Lung (tissue), 12 donors: ENCODE measurements around the gene PHB1. TPM values are rescaled to one million over a fixed set of nuclear protein-coding genes. Genes with fewer than 3 reads are reported as not detected.

ENCODE experiments used
- ATAC-seq: fragments of 200-7000 bp; cut with Tn5 transposase; one replicate; pipeline ENCODE4 v1.9.1; 2020; ENCODE audit warnings: moderate number of reproducible peaks; ENCODE audit not compliant: insufficient read depth, low FRiP score
- DNase-seq, 3 donors: peaks; one replicate each; pipeline ENCODE4 v3.0.0-alpha.2; 2013 to 2017
- H3K27ac ChIP-seq, 2 donors: one replicate each; pipeline ENCODE4 v1.5.1; 2013; ENCODE audit warnings: mild to moderate bottlenecking in 2 of 2, moderate library complexity in 2 of 2, control low read depth in 1 of 2, inconsistent platforms in 1 of 2, low read depth in 1 of 2, low read length in 1 of 2
- H3K27me3 ChIP-seq, 3 donors: one replicate each; pipeline ENCODE4 v1.5.1; 2013; ENCODE audit warnings: low read length in 2 of 3; ENCODE audit not compliant: control insufficient read depth in 3 of 3, insufficient read depth in 3 of 3
- H3K36me3 ChIP-seq, 4 donors: one replicate each; pipeline ENCODE4 v1.5.1; 2013; ENCODE audit warnings: low read length in 4 of 4, mild to moderate bottlenecking in 1 of 4, moderate library complexity in 1 of 4; ENCODE audit not compliant: control insufficient read depth in 4 of 4, insufficient read depth in 4 of 4
- H3K4me1 ChIP-seq, 5 donors: one replicate each; pipeline ENCODE4 v1.5.1; 2013; ENCODE audit warnings: low read length in 5 of 5, mild to moderate bottlenecking in 2 of 5, moderate library complexity in 1 of 5; ENCODE audit not compliant: control insufficient read depth in 5 of 5, insufficient read depth in 5 of 5
- H3K4me3 ChIP-seq: one replicate; pipeline ENCODE4 v1.5.1; 2013; ENCODE audit warnings: mild to moderate bottlenecking, control low read depth, moderate library complexity
- H3K9ac ChIP-seq, 2 donors: one replicate each; pipeline ENCODE4 v1.5.1; 2013; ENCODE audit warnings: low read length in 2 of 2, control low read depth in 1 of 2; ENCODE audit not compliant: insufficient read depth in 1 of 2
- H3K9me3 ChIP-seq, 4 donors: one replicate each; pipeline ENCODE4 v1.5.1; 2013; ENCODE audit warnings: low read length in 3 of 4, mild to moderate bottlenecking in 1 of 4, moderate library complexity in 1 of 4; ENCODE audit not compliant: control insufficient read depth in 4 of 4, insufficient read depth in 3 of 4
- CTCF ChIP-seq: IDR thresholded peaks from 2 replicates; pipeline ENCODE4 v1.5.1; 2012; ENCODE audit warnings: mild to moderate bottlenecking; ENCODE audit errors: control extremely low read depth, extremely low read depth
- WGBS, 2 donors: extraction: QIAGEN DNeasy Blood & Tissue Kit; methylation state at CpG; one replicate each; pipeline ENCODE4 v1.1.7; 2013; 5-methylcytosine and 5-hydroxymethylcytosine counted together
- polyA plus RNA-seq, 2 donors: library from polyadenylated mRNA; stranded (reverse); fragments of 200-250 nt; gene quantifications; one replicate each; pipeline ENCODE4 v1.2.1, GENCODE V29; 2013
- total RNA-seq, 2 donors: library from RNA; depleted of rRNA in 1 of 2; stranded (reverse); fragments of >200 nt in 1 of 2; gene quantifications; one replicate each; pipeline ENCODE4 v1.2.1, GENCODE V29; 2014 to 2021
- donor health status: control.
- donor health status: control.
- donor health status: Bipolar disorder and iron deficiency.
- donor health status: healthy.
- donor health status: DM: yes; HTN: yes; CAD: no.

PHB1 gene
- total and polyA plus RNA-seq, 4 donors: 51.2 to 209 (median 128) TPM

DNA sequence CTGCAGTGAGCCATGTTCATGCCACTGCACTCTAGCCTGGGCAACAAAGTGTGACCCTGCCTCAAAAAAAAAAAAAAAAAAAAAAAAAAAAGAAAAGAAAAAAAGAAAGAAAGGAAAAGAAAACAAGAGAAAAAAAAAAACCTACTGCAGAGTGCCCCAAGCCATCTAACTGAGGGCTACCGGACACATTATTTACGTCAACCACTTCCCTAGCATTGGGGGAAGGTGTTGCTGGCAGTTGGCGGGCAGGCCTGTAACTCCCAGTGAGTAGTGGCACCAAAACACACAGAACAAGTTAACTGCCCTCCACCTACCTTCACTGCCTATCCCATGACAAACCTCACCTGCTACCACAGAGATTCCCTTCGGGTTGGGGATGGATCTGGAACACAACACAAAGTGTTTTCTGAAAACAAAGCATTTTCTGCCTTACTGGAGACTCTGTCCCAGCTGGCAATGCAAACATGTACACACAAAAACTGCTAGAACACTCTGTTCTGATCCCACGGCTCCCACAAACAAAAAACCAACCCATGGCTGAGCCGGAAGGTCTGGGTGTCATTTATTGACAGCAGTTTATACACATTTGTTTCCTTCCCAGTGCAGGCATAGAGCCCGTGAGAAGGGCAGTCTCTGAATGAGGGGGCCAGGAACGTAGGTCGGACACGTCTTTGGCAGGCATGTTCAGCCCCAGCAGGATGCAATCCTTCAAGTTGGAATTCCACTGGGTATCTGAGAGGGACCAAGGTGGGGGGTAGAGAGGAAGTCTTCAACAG is 11.0 kb downstream of the PHB1 start:
- no peak overlapping the region for H3K4me3 ChIP-seq
- no peak overlapping the region for H3K9ac ChIP-seq
- H3K27me3 ChIP-seq: no peaks in the 10 kb centered on the region
- ATAC-seq (no peak), DNase-seq (no peak)
- peaks cover 27 to 34% (median 29%) of the 10 kb centered on the region in 4 donors for H3K36me3 ChIP-seq
- 21 to 45% methylated on average over 10 of the region's 10 CpGs for WGBS, 2 donors
- TF ChIP-seq CTCF: no peak
- peak overlapping the region in 1 of 2 donors; percentile 59 for H3K27ac ChIP-seq
- H3K4me1 ChIP-seq: peaks cover 0 to 17% (median 4%) of the 10 kb centered on the region in 5 donors
- H3K9me3 ChIP-seq: no peaks in the 10 kb centered on the region

GRCh38 chr17:49402706-49403105 is 12.0 kb downstream of the PHB1 start:
- DNase-seq (no peak), ATAC-seq (no peak)
- Histone ChIP-seq H3K27me3 (no peaks in the 10 kb centered on the region), H3K4me3 (no peak overlapping the region), H3K9ac (no peak overlapping the region), H3K27ac (peak overlapping the region in 1 of 2 donors; percentile 74), H3K36me3 (peaks cover 19 to 25% (median 22%) of the 10 kb centered on the region in 4 donors), H3K4me1 (peaks cover 0 to 17% (median 6%) of the 10 kb centered on the region in 5 donors), H3K9me3 (no peaks in the 10 kb centered on the region)
- WGBS, 2 donors: 80 to 92% methylated on average over 6 of the region's 6 CpGs
- no peak for TF ChIP-seq CTCF

GRCh38 chr17:49401971-49402611 is 12.6 kb downstream of the PHB1 start:
- 77 to 78% methylated on average over 6 of the region's 6 CpGs for WGBS, 2 donors
- Histone ChIP-seq H3K9ac (no peak overlapping the region), H3K36me3 (peaks cover 15 to 24% (median 21%) of the 10 kb centered on the region in 4 donors), H3K4me1 (peaks cover 0 to 17% (median 8%) of the 10 kb centered on the region in 5 donors), H3K4me3 (no peak overlapping the region), H3K27ac (no peak overlapping the region), H3K9me3 (no peaks in the 10 kb centered on the region), H3K27me3 (no peaks in the 10 kb centered on the region)
- TF ChIP-seq CTCF: no peak
- DNase-seq (no peak), ATAC-seq (no peak)
